GM12878 (cell line): Measurements from ENCODE around the gene MEIG1.

Experiments
- ASH2L ChIP-seq: fragments of 300-600, 200-600 bp; sonication (generic); IDR thresholded peaks from 2 replicates; pipeline ENCODE4 v1.6.1; 2017; ENCODE audit warnings: low read depth, mild to moderate bottlenecking, borderline replicate concordance
- BACH1 ChIP-seq: fragments of 450-650 bp; IDR thresholded peaks from 2 replicates; pipeline ENCODE4 v1.6.1; 2017; ENCODE audit warnings: mild to moderate bottlenecking, borderline replicate concordance
- CEBPB ChIP-seq, 2 experiments: fragments of 150-350 bp in 1 of 2; IDR thresholded peaks; 2 replicates each; pipeline ENCODE4 v1.6.1; 2012 to 2014; ENCODE audit warnings: low read depth in 2 of 2, low read length in 2 of 2, borderline replicate concordance in 1 of 2, inconsistent platforms in 1 of 2
- EP300 ChIP-seq, 2 experiments: fragments of 150-350 bp in 1 of 2; IDR thresholded peaks; 2 replicates each; pipeline ENCODE4 v1.6.1; 2011 to 2012; ENCODE audit warnings: low read depth in 2 of 2, low read length in 2 of 2, borderline replicate concordance in 1 of 2, improper control_type of control experiment in 1 of 2, inconsistent platforms in 1 of 2; ENCODE audit not compliant: control insufficient read depth in 1 of 2
- ESRRA ChIP-seq: IDR thresholded peaks from 2 replicates; pipeline ENCODE4 v1.6.1; 2012; ENCODE audit warnings: mild to moderate bottlenecking, low read length, improper control_type of control experiment
- EZH2 ChIP-seq: IDR thresholded peaks from 2 replicates; pipeline ENCODE4 v1.6.1; 2012; ENCODE audit warnings: low read depth, mild to moderate bottlenecking, control low read depth, inconsistent platforms, low read length, borderline replicate concordance; ENCODE audit not compliant: control insufficient read depth
- HDAC6 ChIP-seq: fragments of 200-600 bp; sonication (generic); IDR thresholded peaks from one replicate; pipeline ENCODE4 v1.8.0; 2017; ENCODE audit warnings: antibody characterized with exemption; ENCODE audit not compliant: unreplicated experiment
- RFX5 ChIP-seq: IDR thresholded peaks from 2 replicates; pipeline ENCODE4 v1.6.1; 2011; ENCODE audit warnings: low read depth, low read length, improper control_type of control experiment
- TCF7 ChIP-seq: IDR thresholded peaks from 2 replicates; pipeline ENCODE4 v1.6.1; 2014; ENCODE audit warnings: antibody characterized with exemption, borderline replicate concordance
- ZBTB11 ChIP-seq: fragments of 450-650 bp; formaldehyde crosslinking; IDR thresholded peaks from 2 replicates; pipeline ENCODE4 v1.5.0; 2022; ENCODE audit warnings: mild to moderate bottlenecking, missing genetic modification characterization

- no peak for TF ChIP-seq RFX5
- TF ChIP-seq ESRRA, result no peak
- no peak for TF ChIP-seq HDAC6
- no peak for TF ChIP-seq EZH2
- no peak for TF ChIP-seq EP300 (IDR thresholded peaks at IDR 0.05; ENCODE audit: borderline replicate concordance in 1 of 2, control insufficient read depth in 1 of 2, low read depth in 2 of 2, low read length in 2 of 2)
- no peak for TF ChIP-seq ASH2L
- no peak for TF ChIP-seq TCF7
- TF ChIP-seq ZBTB11, result no peak
- TF ChIP-seq CEBPB (IDR thresholded peaks at IDR 0.05; ENCODE audit: borderline replicate concordance in 1 of 2, low read depth in 2 of 2, low read length in 2 of 2), result no peak
- no peak for TF ChIP-seq BACH1
Measured at GRCh38 chr10:14971867-14972448, 12.8 kb downstream of the MEIG1 start.
